ENCODE measurements around the gene CCDC106.

CCDC106 gene

GRCh38 chr19:55700813-55701212, 52.8 kb downstream of the CCDC106 start:
- no peak for DNase-seq

DNA sequence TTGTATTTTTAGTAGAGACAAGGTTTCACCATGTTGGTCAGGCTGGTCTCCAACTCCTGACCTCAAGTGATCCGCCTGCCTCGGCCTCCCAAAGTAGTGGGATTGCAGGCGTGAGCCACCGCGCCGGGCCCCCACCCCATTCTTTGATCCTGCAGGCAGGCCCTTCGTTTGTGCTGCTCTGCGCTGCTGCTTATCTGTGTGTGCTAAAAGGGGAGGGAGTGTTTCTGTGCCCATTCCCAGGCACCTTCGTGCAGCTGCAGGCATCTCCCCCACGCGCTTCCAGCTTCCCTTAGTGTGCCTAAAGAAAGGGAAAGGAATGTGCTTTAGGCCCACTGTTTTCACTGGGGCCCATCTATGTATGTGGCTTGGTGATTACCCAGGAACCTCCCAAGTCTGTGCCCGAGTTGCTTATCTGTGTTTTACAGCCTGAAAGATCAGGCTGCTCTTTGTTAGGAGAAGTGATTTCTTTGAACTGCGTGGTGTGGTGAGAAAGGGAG, 54.2 kb downstream of the CCDC106 start:
- DNase-seq, result no peak

Data from CD4-positive, alpha-beta T cell treated with Interferon alpha-2 for 1 hour (primary cell).